A673 (cell line): ENCODE results near the gene BANP. TPM values are rescaled to one million over a fixed set of nuclear protein-coding genes. Genes with fewer than 3 reads are reported as not detected.
"Not testable (repeated sequence)": the region's sequence is repeated elsewhere in the genome, so short reads cannot be mapped to it uniquely, and the experiment has no call there.

Source experiments
- BruUV-seq: library from RNA; stranded (reverse); fragments of 400-500 nt; replicated peaks from 2 replicates; lab custom pipeline; 2021; lab: Mats Ljungman, UMichigan
- CTCF ChIA-PET: fragments of 300-600 bp; sonication (Branson Sonifier 250); formaldehyde crosslinking; loops from one replicate; lab custom pipeline; 2022; ENCODE audit warnings: antibody characterized with exemption; lab: Charles Lee
- POLR2A ChIA-PET: fragments of 300-600 bp; sonication (Branson Sonifier 250); formaldehyde crosslinking; loops from one replicate; lab custom pipeline; 2022; ENCODE audit warnings: antibody characterized with exemption; ENCODE audit not compliant: low non-redundant PET; lab: Charles Lee
- DNase-seq: peaks from one replicate; pipeline ENCODE4 v3.0.0-alpha.2; 2015; ENCODE audit warnings: low spot score
- H3K27ac ChIP-seq: fragments of 200-600 bp; sonication (generic); 2 replicates; pipeline ENCODE4 v1.5.1; 2016; ENCODE audit warnings: mixed run types, low read depth, mild to moderate bottlenecking, mixed read lengths, antibody characterized with exemption, low read length; ENCODE audit not compliant: poor library complexity, severe bottlenecking
- H3K27me3 ChIP-seq: fragments of 200-600 bp; sonication (generic); replicated peaks from 2 replicates; pipeline ENCODE4 v1.6.1; 2017; ENCODE audit warnings: mixed run types, low read depth, mild to moderate bottlenecking, mixed read lengths, antibody characterized with exemption, low read length; ENCODE audit not compliant: insufficient read depth, poor library complexity
- H3K36me3 ChIP-seq: fragments of 200-600 bp; sonication (generic); 2 replicates; pipeline ENCODE4 v1.6.1; 2016; ENCODE audit warnings: mixed run types, mild to moderate bottlenecking, mixed read lengths, antibody characterized with exemption, low read length; ENCODE audit not compliant: insufficient read depth, poor library complexity, severe bottlenecking
- H3K4me1 ChIP-seq: fragments of 200-600 bp; sonication (generic); 2 replicates; pipeline ENCODE4 v1.6.1; 2017; ENCODE audit warnings: mixed run types, mild to moderate bottlenecking, mixed read lengths, antibody characterized with exemption, low read length; ENCODE audit not compliant: insufficient read depth, poor library complexity, severe bottlenecking
- H3K4me3 ChIP-seq: fragments of 200-600 bp; sonication (generic); 2 replicates; pipeline ENCODE4 v1.5.1; 2016; ENCODE audit warnings: low read depth, mixed run types, mild to moderate bottlenecking, mixed read lengths, low read length; ENCODE audit not compliant: poor library complexity, severe bottlenecking
- H3K9me3 ChIP-seq: fragments of 200-600 bp; sonication (generic); 2 replicates; pipeline ENCODE4 v1.6.1; 2016; ENCODE audit warnings: mixed run types, low read depth, mild to moderate bottlenecking, mixed read lengths, antibody characterized with exemption, low read length; ENCODE audit not compliant: poor library complexity, severe bottlenecking
- CTCF ChIP-seq: fragments of 300-800, 200-600 bp; sonication (generic); conservative IDR thresholded peaks from 2 replicates; pipeline ENCODE4 v1.5.1; 2017; ENCODE audit warnings: low read depth, mild to moderate bottlenecking, antibody characterized with exemption, low read length, moderate library complexity, mixed read lengths
- intact Hi-C: fragments of 100-400 bp; cut with micrococcal nuclease; formaldehyde crosslinking; loops from one replicate; pipeline ENCODE4 v1.10.0; 2022; ENCODE audit not compliant: unreplicated experiment
- total RNA-seq: library from RNA; stranded (reverse); gene quantifications from 2 replicates; pipeline ENCODE4 v1.2.3, GENCODE V29; 2021

Gene BANP
- total RNA-seq, 1 experiment from 2014 or later = 44.3 TPM

GRCh38 chr16:87909203-87909935 is 41.9 kb upstream of the BANP start:
- H3K27ac ChIP-seq, H3K36me3 ChIP-seq, H3K9me3 ChIP-seq, POLR2A ChIA-PET, H3K4me3 ChIP-seq, H3K4me1 ChIP-seq, CTCF ChIA-PET, H3K27me3 ChIP-seq, BruUV-seq: not testable (repeated sequence)
- intact Hi-C loops = loop anchor here (1.0 to 5.0 kb wide), 2 partner anchors 37 to 132 kb away; no protein-coding TSS in a partner anchor
- peak; percentile 85 for DNase-seq
- peak; percentile 85 for TF ChIP-seq CTCF

GRCh38 chr16:87911106-87911763 is 40.0 kb upstream of the BANP start:
- H3K36me3 ChIP-seq, H3K4me3 ChIP-seq, BruUV-seq, H3K27ac ChIP-seq, H3K4me1 ChIP-seq, intact Hi-C loops, H3K27me3 ChIP-seq, H3K9me3 ChIP-seq: not testable (repeated sequence)
- DNase-seq = peak; percentile 69
- ChIA-PET CTCF (interaction anchor here (0.6 kb wide), 3 partner anchors 36 to 243 kb away, joined by 5 to 11 read pairs (median 7); no protein-coding TSS in a partner anchor), POLR2A (interaction anchor here (0.7 kb wide), 1 partner anchor 421 kb away, joined by 8 read pairs; no protein-coding TSS in a partner anchor)

GRCh38 chr16:87912691-87913090 is 38.5 kb upstream of the BANP start:
- H3K9me3 ChIP-seq, CTCF ChIA-PET, H3K36me3 ChIP-seq, intact Hi-C loops, DNase-seq, H3K4me3 ChIP-seq, H3K27me3 ChIP-seq, H3K4me1 ChIP-seq, BruUV-seq, POLR2A ChIA-PET, H3K27ac ChIP-seq: not testable (repeated sequence)

GRCh38 chr16:87914021-87914725 is 37.1 kb upstream of the BANP start:
- intact Hi-C loops, H3K27me3 ChIP-seq, H3K9me3 ChIP-seq, H3K36me3 ChIP-seq, BruUV-seq, H3K27ac ChIP-seq, H3K4me1 ChIP-seq, POLR2A ChIA-PET, DNase-seq, H3K4me3 ChIP-seq: not testable (repeated sequence)
- CTCF ChIA-PET = interaction anchor here (0.7 kb wide), 1 partner anchor 61 kb away, joined by 6 read pairs; no protein-coding TSS in a partner anchor
